Stomach (tissue), 9 donors: Measurements from ENCODE around the gene AK5. TPM values are rescaled to one million over a fixed set of nuclear protein-coding genes. Genes with fewer than 3 reads are reported as not detected.

ENCODE experiments used
- DNase-seq, 2 donors: peaks; one replicate each; pipeline versions ENCODE4 v3.0.0 to v3.0.0-alpha.2; 2013 to 2019
- H3K27ac ChIP-seq, 5 donors: fragments of 200-600 bp in 4 of 5; sonication (generic) in 4 of 5; one replicate each; pipeline ENCODE4 v1.5.1; 2013 to 2019; ENCODE audit warnings: mild to moderate bottlenecking in 1 of 5, moderate library complexity in 1 of 5
- H3K27me3 ChIP-seq, 3 donors: fragments of 200-600 bp; sonication (generic); one replicate each; pipeline ENCODE4 v1.5.1; 2017 to 2019; ENCODE audit warnings: mixed run types in 1 of 3
- H3K36me3 ChIP-seq, 4 donors: fragments of 200-600 bp; sonication (generic); 1 replicate in 3 of 4; 2 replicates in 1 of 4; pipeline ENCODE4 v1.5.1; 2016 to 2019
- H3K4me1 ChIP-seq, 4 donors: fragments of 200-600 bp; sonication (generic); one replicate each; pipeline ENCODE4 v1.5.1; 2016 to 2019
- H3K4me3 ChIP-seq, 4 donors: fragments of 200-600 bp; sonication (generic) in 3 of 4; one replicate each; pipeline ENCODE4 v1.5.1; 2016 to 2019; ENCODE audit warnings: mild to moderate bottlenecking in 1 of 4
- H3K9me3 ChIP-seq, 4 donors: fragments of 200-600 bp; sonication (generic); one replicate each; pipeline ENCODE4 v1.5.1; 2016 to 2019
- CTCF ChIP-seq, 7 experiments: fragments of 450-650 bp in 4 of 7; fragments of 200-600 bp in 3 of 7; sonication (generic) in 3 of 7; IDR thresholded peaks; one replicate each; pipeline ENCODE4 v1.5.1; 2016 to 2019; ENCODE audit warnings: antibody characterized with exemption in 7 of 7, control low read depth in 2 of 7, mild to moderate bottlenecking in 1 of 7
- EP300 ChIP-seq: sonication (generic); formaldehyde crosslinking; IDR thresholded peaks from one replicate; pipeline ENCODE4 v1.6.1; 2017; ENCODE audit warnings: antibody characterized with exemption
- POLR2A ChIP-seq, 4 donors: fragments of 450-650 bp; IDR thresholded peaks; one replicate each; pipeline ENCODE4 v1.6.1; 2016; ENCODE audit warnings: antibody characterized with exemption in 4 of 4, control low read depth in 2 of 4, mild to moderate bottlenecking in 1 of 4, moderate library complexity in 1 of 4
- POLR2AphosphoS5 ChIP-seq, 3 donors: sonication (generic); formaldehyde crosslinking; IDR thresholded peaks; one replicate each; pipeline ENCODE4 v1.6.1; 2016; ENCODE audit warnings: antibody characterized with exemption in 3 of 3
- WGBS, 5 donors: extraction: QIAGEN DNeasy Blood & Tissue Kit in 3 of 5; methylation state at CpG; one replicate each; pipeline versions ENCODE4 v1.1.5 to v1.1.7; 2013 to 2018; 5-methylcytosine and 5-hydroxymethylcytosine counted together
- intact Hi-C: fragments of 100-400 bp; cut with DNase I; formaldehyde crosslinking; loops from one replicate; pipeline ENCODE4 v1.15.1; 2023; ENCODE audit warnings: low total_unique reads
- polyA plus RNA-seq, 3 donors: library from polyadenylated mRNA; stranded (reverse); fragments of 200-250 nt; gene quantifications; one replicate each; pipeline ENCODE4 v1.2.3, GENCODE V29; 2013
- total RNA-seq, 5 donors: library from RNA; depleted of rRNA; stranded (reverse); fragments of >200 nt; gene quantifications; one replicate each; pipeline versions ENCODE4 v1.1.0 to v1.2.3, GENCODE V29; 2014 to 2016
- donor health status: healthy with polysubstance abuse.
- donor health status: Bipolar disorder and iron deficiency.
- donor health status: healthy.

AK5 gene
- total and polyA plus RNA-seq, 8 donors, result 0.23 to 5.0 (median 1.3) TPM; not detected in 3

DNA sequence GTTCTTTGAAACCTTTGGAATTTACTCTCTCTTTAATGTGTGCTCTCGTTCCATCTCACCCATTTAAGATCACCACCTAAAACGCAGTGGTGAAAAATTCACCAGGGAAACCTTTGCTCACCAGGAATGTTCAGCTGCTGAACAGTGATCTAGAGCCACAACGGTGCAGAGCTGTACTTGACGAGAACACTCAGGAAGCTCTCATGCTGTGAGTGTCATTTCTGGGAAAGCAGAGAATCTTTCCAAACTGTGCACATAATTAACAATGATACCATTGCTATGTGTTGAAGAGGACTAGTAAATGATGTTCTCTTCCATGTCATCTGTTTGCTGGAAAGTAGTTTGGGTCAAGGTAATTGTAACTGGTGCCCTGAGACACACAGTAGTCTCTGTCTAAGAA lies 283.5 kb downstream of the AK5 start:
- H3K27ac ChIP-seq, result no peak overlapping the region
- intact Hi-C loops, result no loop called here
- WGBS, 5 donors, result 87 to 95% (median 93%) methylated on average over 4 of the region's 4 CpGs
- no peaks in the 10 kb centered on the region for H3K27me3 ChIP-seq
- DNase-seq, result no peak
- H3K36me3 ChIP-seq, result peaks cover 17 to 85% (median 75%) of the 10 kb centered on the region in 4 donors
- no peaks in the 10 kb centered on the region for H3K9me3 ChIP-seq
- no peak overlapping the region for H3K4me3 ChIP-seq
- no peaks in the 10 kb centered on the region for H3K4me1 ChIP-seq
- TF ChIP-seq CTCF (IDR thresholded peaks at IDR 0.05) (no peak), EP300 (no peak), POLR2A (IDR thresholded peaks at IDR 0.05) (no peak), POLR2AphosphoS5 (IDR thresholded peaks at IDR 0.05) (no peak)

DNA sequence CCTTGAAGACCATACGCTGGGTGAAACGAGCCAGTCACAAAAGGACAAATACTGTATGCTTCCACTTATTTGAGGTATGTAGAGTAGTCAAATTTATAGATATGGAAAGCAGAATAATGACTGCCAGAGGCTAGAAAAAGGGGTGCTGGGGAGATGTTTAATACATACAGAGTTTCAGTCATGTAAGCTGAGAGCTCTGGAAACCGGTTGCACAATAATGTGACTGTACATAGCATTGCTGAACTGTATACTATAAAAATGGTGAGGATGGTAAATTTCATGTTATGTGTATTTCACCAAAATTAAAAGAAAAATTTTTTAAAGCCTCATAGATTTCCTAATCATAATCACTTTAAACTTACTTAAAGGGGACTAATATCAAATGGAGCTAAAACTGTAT lies 289.8 kb downstream of the AK5 start:
- H3K4me3 ChIP-seq, result no peak overlapping the region
- H3K27ac ChIP-seq, result no peak overlapping the region
- H3K4me1 ChIP-seq, result no peaks in the 10 kb centered on the region
- no peaks in the 10 kb centered on the region for H3K9me3 ChIP-seq
- TF ChIP-seq POLR2A (IDR thresholded peaks at IDR 0.05) (no peak), POLR2AphosphoS5 (IDR thresholded peaks at IDR 0.05) (no peak), CTCF (IDR thresholded peaks at IDR 0.05) (no peak), EP300 (no peak)
- no peaks in the 10 kb centered on the region for H3K27me3 ChIP-seq
- intact Hi-C loops, result no loop called here
- 95 to 99% (median 98%) methylated on average over 3 of the region's 3 CpGs for WGBS, 5 donors
- no peak for DNase-seq
- peaks cover 20 to 88% (median 81%) of the 10 kb centered on the region in 4 donors for H3K36me3 ChIP-seq

- WGBS, 5 donors, result 93 to 100% (median 96%) methylated on average over 3 of the region's 3 CpGs
- Histone ChIP-seq H3K36me3 (peaks cover 12 to 94% (median 78%) of the 10 kb centered on the region in 4 donors), H3K4me3 (no peak overlapping the region), H3K27ac (no peak overlapping the region), H3K4me1 (no peaks in the 10 kb centered on the region), H3K27me3 (no peaks in the 10 kb centered on the region), H3K9me3 (no peaks in the 10 kb centered on the region)
- no peak for DNase-seq
- TF ChIP-seq CTCF (IDR thresholded peaks at IDR 0.05) (no peak), POLR2AphosphoS5 (IDR thresholded peaks at IDR 0.05) (no peak), POLR2A (IDR thresholded peaks at IDR 0.05) (no peak)
- intact Hi-C loops, result no loop called here
These were observed 297.7 kb downstream of the AK5 start for GRCh38 chr1:77579547-77579946.

DNA sequence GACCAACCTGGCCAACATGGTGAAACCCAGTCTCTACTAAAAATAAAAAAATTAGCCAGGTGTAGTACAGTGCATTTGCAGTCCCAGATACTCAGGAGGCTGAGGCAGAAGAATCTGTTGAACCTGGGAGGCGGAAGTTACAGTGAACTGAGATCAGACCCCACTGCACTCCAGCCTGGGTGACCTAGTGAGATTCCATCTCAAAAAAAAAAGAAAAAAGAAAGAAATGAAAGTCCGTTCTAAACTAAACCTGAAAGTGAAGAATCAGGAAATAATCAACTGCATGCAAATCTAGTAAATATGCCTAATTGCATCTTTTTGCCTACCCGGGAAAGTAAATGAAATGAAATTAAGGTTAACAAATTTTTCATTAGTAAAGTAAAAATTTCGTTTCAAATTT lies 301.1 kb downstream of the AK5 start:
- Histone ChIP-seq H3K27me3 (no peaks in the 10 kb centered on the region), H3K4me1 (peaks cover 0 to 12% (median 5%) of the 10 kb centered on the region in 4 donors), H3K4me3 (no peak overlapping the region), H3K36me3 (peaks cover 11 to 65% (median 48%) of the 10 kb centered on the region in 4 donors), H3K9me3 (no peaks in the 10 kb centered on the region), H3K27ac (no peak overlapping the region)
- intact Hi-C loops, result no loop called here
- TF ChIP-seq POLR2AphosphoS5 (IDR thresholded peaks at IDR 0.05), result no peak
- no peak for TF ChIP-seq CTCF (IDR thresholded peaks at IDR 0.05)
- no peak for TF ChIP-seq EP300
- no peak for TF ChIP-seq POLR2A (IDR thresholded peaks at IDR 0.05)
- no peak for DNase-seq
- WGBS, 5 donors, result 87 to 91% (median 88%) methylated on average over 4 of the region's 4 CpGs
